Erythroblast (primary cell): ENCODE data around the gene KDM2A.

ENCODE experiments used
- GATA1 ChIP-seq: IDR thresholded peaks from 2 replicates; pipeline ENCODE4 v1.6.1; 2011; ENCODE audit warnings: low read depth, mild to moderate bottlenecking, control low read depth, low read length, moderate library complexity
- POLR2A ChIP-seq: IDR thresholded peaks from 2 replicates; pipeline ENCODE4 v1.6.1; 2011; ENCODE audit warnings: mild to moderate bottlenecking, low read length

DNA sequence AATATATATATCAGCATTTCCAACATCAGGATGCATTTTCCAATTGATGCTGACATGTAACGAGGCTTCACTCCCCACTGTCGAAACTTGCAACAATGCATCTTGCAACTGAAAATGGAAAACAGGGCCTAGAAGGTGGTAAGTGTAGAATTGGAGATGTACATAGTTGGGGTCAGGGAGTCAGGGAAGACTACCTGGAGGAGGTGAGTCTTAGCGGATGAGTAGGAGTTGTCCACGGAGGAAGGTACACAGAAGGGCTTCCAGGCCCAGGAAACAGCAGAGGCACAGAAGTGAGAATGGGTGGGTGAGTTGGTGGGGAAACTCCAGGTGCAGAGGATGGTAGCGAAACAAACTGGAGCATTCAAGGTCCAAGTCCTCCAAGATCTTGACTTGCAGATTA, 145.2 kb downstream of the KDM2A start:
- TF ChIP-seq POLR2A, result no peak
- no peak for TF ChIP-seq GATA1
